GM18519 (cell line): Measurements from ENCODE around the gene MGAT4C.

ENCODE experiments used
- ATAC-seq: cut with Tn5 transposase; IDR thresholded peaks from one replicate; pipeline ENCODE4 v1.9.1; 2021; ENCODE audit warnings: mild to moderate bottlenecking, moderate library complexity; ENCODE audit not compliant: unreplicated experiment, low FRiP score

Gene MGAT4C

DNA sequence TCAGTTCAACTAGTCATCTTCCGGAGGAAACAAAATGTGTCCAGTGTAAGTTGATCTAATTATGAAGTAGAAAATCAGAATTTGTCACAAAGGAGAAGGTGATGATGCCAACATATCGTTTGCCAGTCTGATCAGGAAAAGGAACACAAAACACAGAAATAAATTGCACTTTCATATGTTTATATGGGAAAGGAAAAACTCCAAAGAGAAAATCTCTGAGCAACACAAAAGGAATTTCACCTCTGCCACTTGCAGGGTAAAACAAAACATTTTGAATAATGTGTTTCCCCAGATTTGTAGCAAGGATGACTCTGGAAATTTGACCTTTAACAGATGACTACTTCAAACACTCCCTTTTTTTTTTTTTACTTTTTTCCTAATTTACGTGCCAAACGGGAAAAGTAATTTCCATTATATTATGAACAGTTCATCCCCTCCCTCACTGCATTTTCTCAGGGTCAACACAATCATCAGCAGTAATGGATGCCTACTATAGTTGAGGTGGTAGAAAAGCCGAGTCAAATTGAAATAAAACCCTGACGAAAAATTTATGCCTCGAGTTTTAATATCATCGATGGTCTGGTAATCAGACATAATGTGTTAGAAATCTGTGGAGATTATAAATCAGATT lies 25.6 kb downstream of the MGAT4C start:
- ATAC-seq, result no peak

DNA sequence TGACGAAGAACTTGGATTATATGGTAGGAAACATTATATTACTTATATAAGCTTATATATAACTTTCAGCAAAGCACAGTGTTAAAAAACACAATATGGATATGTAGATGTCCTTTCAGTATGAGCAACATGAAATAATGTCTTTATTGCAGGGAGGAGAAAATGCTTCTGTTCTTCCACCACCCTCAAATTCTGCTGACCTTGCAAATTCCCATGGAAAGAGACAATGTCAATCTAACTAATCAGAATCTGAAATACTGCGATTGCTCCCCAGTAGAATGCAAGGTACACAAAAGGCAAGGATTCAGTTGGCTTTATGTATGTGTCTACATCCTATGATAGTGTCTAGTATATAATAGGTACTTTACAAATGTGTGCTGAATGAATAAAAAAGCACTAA lies 26.4 kb downstream of the MGAT4C start:
- ATAC-seq, result no peak

DNA sequence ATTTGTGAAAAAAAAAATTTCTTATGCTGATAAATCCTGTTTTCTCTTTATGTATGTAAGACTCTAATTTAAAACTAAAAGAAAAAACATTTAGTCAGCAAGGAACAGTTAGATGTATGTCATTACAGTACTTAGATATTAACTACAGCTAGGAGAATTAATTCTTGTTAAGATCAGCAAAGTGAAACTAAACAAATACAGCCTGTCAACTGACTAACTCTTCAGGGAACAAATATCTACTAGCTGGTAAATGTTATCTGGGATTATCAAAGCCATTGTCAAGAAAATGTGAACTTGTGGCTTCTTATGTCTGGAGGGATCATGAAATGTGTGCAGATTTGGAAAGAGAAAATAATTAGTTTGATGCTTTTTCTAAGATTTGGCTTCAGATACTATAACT lies 27.5 kb downstream of the MGAT4C start:
- ATAC-seq, result no peak

DNA sequence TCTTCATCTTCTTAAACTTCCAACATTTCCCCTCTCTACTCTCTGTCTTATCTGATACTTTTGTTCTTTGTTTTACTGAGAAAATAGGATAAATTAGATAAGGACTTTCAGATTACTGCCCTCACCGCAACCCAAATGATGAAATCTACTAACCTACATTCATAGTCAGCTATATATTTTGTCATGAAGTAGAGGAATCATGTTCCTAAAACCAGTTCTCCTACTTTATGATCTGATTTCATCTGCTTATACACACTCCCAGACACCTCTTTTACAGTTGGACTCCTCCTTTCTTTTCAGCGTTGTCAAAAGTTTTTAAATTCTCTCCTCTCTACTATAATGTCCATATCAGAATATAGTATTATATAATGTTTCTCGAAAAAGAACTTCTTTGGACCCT lies 29.7 kb downstream of the MGAT4C start:
- no peak for ATAC-seq

DNA sequence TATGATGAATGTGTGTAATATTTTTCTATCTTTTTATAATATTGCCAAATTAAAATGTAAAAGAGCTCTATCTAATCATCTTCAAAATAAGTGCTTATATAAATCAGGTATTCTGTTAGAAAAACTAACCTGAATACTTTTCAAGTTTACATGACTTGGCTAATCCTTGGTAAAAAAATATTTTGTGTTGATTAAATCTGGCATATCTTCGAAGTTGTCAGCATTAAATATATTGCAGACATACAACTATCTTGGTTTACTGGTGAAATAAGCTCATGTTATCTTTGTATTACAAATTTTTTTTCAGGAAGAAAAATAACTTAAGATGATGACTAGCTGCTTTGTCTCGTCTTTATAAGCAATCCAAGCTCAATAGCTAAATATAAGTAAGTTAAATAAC lies 39.6 kb downstream of the MGAT4C start:
- ATAC-seq, result no peak

DNA sequence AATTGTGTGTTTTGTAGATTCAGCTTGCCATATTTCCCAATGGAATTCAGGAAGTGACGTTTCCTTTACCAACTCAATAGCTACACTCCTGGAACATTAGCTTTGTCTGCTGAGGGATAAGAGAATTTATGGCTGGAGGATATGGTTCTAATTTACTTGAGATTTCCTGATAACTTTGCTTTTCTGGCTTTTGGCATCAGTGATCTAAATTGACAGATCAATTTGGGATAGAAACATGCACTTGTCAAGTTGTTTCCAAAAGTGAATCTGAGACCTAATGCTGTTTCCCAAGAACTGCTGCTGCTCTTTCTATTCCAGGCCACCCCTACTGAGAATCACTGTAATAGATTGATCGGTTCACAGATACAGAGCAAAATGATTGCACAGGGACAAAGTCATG lies 43.2 kb downstream of the MGAT4C start:
- no peak for ATAC-seq

DNA sequence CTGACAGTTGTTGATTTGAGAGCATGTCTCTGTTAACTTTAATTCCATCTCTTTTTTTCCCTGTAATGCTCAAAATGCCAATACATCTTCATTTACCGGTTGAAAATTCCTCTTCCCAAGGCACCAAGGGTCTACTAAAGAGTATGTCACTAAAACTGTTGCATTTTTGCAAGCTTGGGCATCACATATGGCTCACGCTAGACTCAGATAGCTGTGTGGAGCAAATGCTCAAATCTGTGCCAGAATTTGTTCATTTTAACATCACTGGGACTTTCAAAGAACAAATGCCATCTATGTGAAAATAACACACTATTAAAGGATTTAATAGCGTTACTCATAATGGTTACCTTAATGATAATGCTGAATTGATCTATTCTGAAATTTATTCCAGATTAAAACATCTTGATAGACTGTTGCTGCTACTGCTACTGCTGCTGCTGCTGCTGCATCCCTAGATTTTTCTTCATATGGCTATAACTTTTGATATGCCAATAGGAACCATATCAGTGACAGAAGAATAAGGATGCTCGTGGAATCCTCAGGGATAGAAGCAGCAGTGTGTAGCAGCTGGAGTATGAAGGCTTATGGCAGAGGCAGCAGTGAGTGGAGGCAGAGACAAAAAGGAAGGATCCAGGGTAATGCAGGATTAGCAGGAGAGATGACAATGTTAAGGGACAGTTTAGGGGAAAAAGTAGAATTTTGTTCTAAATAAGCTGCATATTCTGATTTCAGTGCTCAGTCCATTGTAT lies 57.3 kb downstream of the MGAT4C start:
- ATAC-seq, result no peak

DNA sequence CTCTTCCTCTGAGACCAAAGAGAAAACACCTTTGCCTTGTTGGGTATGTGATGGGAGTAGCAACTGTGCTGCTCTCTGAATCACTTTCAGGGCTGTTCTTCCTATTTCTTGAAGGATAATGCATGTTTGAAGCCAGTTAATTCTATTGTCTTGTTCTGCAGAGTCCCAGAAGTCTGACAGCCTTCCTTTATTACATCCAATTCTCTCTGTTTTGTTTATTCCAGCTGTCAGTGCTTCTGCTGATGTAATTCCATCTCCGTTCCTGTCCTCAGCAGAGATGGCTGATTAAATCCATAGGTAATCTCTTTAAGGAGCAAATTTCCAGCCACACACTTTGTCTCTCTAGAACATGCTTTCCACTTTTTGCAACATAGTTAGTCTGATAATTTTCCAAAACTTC lies 59.7 kb downstream of the MGAT4C start:
- no peak for ATAC-seq

DNA sequence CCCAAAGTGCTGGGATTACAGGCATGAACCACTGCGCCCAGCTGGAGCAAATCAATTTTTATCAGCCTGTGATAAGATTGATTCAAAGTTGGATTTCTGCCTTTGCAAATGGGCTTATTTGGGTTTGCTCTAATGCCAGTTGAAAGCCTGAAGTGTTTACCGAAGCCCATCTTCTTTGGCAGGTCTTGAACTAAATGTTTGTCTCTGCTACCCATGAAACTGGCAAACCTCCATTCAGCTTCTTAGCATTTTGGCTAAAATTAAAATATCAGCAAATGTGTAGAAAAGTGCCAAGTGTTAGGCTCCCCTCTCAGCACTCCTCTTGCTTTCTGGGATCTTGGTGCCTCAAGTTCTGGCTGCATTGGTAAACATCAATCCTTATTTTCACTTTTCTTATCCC lies 61.5 kb downstream of the MGAT4C start:
- ATAC-seq, result no peak

DNA sequence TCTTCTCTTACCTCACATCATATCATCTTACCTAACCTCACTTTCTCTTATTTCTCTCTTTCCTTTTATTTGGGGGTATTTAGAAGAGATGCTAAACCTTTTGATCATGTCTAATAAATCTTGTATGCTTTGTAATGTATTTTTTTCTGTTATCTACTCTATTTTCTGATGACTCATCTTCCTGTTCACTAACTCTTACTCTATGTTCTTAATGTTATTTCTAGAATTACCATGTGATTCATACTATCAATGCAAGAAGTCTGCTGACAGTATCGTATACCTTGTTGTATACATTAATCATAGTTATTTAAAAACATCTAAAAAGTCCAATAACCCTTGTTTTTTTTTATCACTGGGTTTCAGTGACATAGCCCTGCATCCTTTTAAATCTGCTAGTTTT lies 62.3 kb downstream of the MGAT4C start:
- ATAC-seq, result no peak

DNA sequence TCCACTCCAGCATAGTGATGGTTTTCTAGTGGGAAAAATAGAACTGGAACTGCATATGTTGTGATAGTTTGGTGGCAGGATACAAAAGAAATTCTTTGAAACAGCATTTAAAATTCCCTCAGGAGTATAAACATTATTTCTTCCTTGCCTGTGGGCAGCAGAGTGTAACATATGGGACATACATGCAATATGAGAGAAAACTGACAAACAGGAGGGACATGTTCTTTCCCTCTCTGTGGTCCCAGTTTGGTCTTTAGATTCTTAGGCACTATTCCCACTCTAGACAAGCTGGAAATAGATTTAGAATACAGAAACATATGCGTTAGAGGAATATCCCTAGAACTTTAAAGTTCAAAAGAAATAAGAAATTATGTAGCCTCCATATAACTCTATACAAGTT lies 68.0 kb downstream of the MGAT4C start:
- ATAC-seq, result no peak

DNA sequence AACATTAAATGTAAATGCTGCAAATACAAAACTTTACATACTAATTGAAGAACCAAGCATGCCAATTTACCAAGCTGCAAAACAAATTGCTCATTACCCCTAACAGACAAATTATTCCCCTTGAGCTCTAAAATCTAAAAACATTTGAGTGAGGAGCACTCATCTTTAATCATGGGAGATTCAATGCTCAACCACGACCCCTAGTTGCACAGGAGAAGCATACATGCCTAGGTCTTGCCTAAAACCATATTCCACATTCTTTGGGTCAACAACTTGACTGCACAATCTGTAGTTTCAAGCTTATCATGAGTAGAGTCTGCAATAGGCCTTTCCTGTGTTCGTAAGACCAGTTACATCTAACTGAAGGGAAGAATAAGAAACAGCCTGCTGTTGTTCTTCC lies 69.7 kb downstream of the MGAT4C start:
- ATAC-seq, result no peak

DNA sequence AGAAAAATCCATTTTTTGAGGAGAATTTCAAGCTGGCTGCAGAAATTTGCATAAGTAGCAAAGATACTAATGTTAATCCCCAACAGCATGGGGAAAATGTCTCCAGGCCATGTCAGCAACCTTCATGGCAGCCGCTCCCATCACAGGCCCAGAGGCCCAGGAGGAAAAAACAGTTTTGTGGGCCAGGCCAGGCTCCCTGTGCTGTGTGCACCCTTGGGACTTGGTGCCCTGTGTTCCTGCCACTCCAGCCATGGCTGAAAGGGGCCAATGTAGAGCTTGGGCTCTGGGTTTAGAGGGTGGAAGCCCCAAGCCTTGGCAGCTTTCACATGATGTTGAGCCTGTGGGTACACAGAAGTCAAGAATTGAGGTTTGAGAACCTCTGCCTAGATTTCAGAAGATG lies 76.3 kb downstream of the MGAT4C start:
- ATAC-seq, result no peak

DNA sequence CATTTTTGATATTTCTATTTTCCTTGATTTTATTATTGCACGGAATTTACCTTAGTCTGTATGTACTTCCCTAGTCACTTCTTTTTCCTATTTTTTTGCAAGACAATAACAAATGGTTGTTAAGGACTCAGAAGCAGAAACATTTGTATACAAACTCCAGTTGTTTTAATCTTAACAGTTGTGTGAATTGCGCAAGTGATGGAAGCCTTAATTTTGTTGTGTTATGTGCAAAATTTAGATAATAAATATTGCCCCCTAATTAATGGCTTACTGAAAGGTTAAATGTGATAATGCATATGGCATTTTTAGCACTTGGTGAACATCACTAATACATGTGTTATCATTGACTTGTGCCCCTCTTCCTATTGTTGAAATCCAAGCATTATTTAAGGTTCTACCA lies 82.0 kb downstream of the MGAT4C start:
- ATAC-seq, result no peak

DNA sequence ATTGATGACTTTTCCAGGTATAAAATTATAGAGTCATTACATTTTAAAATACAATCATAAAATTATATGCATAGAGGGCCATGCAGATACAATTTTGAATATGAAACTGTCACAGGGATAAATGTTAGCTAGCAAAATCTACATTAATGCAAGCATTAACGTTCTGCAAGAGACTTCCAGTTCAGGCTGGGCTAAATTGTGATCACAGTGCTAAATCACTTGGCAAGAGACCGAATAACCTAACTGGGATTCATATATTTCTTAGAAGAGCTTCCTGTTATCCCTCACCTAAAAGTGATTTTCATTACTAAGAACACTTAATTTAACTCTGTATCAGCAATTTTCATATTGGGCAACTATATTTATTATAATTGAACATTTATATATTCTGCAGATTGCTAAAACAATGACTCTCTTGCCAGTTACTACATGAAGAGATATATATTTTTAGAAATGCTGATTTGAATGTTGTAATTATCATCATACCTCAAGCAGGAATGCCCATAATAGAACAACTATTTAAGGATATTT lies 83.2 kb downstream of the MGAT4C start:
- no peak for ATAC-seq

DNA sequence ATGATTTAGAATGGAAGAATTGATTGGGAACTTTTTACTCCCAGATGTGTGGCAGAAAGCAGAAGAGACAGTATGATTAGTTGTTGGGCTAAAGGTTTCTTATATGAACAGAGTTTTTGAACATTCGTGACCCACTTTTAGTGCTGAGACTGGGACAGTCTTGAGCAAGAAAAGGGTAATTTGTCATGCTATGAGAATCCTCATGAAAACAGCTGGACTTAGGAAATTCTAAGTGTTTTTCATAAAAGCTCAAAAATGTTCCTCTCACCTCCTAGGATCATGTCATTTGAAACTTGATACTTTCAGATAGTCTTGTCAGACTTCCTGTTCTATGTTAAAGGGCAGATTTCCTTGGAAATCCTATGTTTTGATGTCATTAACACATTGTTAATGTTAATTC lies 86.1 kb downstream of the MGAT4C start:
- ATAC-seq, result no peak

DNA sequence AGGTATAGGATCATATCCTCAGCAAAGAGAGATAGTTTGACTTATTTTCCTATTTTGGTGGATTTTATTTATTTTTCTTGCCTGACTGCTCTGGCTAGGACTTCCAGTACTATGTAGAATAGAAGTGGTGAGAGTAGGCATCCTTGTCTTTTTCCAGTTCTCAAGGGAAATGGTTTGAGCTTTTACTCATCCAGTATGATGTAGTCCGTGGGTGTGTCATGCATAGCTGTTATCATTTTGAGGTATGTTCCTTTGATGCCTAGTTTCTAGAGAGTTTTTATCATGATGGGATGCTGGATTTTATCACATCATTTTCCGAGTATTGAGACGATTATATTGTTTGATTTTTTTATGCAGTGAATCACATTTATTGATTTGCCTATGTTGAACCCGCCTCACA lies 97.2 kb downstream of the MGAT4C start:
- ATAC-seq, result no peak

DNA sequence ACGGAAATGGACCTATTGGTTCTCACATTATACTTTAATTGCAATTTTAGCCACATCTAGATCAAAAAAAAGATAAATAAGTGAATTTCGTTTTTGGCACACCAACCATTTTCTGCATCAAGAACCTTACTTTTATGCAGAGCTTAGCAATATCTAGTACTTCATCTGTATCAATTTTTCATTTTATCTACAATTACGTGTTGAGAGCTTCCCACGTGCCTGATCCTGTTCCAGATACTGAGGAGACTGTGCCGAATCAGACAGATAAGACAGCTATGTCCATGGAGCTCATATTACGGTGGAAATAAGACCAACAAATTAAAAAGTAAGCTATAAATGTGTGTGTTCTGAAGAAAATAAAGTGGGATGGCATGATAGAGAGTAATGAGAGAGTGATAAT lies 101.6 kb downstream of the MGAT4C start:
- no peak for ATAC-seq

DNA sequence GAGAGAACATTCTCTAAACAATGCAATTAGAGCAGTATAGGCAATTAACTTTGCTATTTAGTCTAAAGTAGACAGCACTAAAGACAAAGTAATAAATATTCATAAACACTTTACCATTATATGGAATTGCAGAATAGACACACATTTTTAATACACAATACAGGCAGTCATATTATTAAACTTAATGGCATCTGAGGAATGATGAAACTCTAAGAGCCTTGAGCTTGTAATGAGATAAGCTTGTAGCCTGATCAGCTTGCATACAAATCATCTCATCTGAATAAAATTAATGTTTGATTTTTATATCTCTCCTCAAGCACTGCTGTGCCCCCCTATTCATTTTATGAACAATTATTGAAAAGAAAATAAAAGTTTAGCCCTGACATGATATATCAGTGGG lies 107.6 kb downstream of the MGAT4C start:
- no peak for ATAC-seq

DNA sequence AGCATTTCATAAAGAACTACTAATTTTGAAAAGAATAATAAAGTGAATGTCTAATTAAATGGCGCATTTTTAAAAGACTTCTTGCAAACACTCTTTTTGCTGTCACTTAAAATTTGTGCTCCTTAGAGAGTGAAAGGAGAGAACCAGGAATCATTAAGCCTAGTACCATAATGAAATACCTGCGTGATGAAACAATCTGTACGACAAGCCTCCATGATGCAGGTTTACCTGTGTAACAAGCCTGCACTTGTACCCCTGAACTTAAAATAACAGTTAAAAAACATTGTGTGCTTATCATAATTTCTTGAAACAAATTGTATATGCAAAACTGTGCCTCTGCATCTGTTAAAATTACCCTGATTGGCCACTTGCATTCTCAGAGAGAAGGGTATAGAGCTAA lies 108.1 kb downstream of the MGAT4C start:
- no peak for ATAC-seq

DNA sequence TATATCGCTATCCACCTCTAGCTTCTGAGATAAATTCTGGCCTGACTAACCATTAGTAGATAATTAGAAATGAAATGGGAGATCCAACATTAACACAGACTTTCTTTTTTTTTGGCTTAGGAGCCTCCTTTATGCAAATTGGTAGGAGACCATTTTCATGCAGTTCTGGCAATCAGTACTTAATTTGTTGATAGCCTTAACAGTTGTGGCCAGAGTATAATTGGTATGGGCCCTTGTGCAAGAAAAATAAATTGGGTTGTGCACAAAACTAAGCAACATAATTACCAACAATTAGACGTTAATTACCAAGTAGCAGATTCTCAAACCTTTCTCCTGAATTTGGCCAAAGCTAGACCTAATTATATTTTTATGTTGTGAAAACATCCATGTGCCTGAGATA lies 111.0 kb downstream of the MGAT4C start:
- ATAC-seq, result no peak

DNA sequence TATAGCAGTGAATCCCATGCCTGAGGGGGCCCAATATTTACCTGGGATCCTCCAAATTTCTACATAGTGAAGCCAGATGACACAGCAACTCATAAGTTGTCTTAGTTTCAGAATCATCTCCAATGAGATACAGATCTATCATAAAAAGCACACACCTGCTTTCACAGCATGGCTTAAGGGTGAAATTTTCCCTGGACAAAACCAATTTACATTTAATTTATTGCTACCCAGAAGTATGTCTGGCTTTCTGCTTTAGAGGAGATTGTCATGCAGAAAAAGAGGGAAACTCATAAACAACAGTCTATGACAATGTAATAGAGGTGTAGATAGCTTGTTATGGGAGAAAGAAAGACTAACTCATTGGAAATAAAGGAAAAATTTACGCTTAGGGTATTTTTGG lies 113.0 kb downstream of the MGAT4C start:
- ATAC-seq, result no peak
